ENCODE data around the gene NAA16. TPM values are rescaled to one million over a fixed set of nuclear protein-coding genes. Genes with fewer than 3 reads are reported as not detected.
A peak's percentile ranks its signal among the peaks of the same experiment; 100 is the strongest.

Gene NAA16
- total and polyA plus RNA-seq, 12 donors = 3.4 to 15.1 (median 8.5) TPM

DNA sequence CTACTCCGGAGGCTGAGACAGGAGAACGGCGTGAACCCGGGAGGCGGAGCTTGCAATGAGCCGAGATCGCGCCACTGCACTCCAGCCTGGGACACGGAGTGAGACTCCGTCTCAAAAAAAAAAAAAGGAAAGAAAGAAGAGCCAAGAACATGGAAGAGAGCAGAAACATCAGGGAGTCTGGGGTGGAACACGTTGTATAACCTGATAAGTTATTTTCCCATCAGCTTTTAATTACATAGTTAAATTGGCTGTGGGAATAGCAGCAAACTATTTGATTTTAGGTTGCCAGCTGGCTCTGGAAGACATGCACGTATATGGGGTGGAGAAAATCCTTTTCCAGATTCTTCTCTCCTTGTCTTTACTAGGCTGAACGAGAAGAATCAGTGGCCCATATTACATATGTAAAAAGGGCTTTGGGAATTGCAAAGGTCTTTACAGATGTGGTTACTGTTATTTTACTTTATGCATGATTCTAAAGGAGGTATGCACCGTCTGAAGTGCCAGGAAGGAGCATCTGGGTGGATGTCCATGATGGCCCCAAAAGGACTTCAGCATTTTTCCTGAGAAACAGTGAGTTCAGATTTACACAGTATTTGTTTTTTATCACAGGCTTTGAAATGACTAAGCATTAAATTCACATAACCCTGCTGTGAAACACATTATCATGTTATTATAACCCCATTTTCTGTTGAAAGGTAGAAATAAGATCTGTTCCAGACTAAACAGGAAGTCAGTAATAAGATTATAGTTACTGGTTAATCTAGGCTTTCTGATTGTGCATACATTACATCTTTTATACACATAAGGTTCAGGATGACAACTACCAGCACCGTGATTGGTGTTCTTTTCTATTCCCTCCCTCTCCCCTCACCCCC, 4.6 kb upstream of the NAA16 start:
- H3K9me3 ChIP-seq = no peaks in the 10 kb centered on the region
- intact Hi-C loops (cut with DNase I) = loop anchor here in 1 of 10 donors (5.0 kb wide), 1 partner anchor 44 kb away; the partner anchor contains the start of gene MTRF1
- no peak overlapping the region for H3K27ac ChIP-seq
- no peaks in the 10 kb centered on the region for H3K36me3 ChIP-seq
- peaks cover 0 to 8% (median 0%) of the 10 kb centered on the region in 9 donors for H3K4me1 ChIP-seq
- WGBS, 2 donors = 75 to 83% methylated on average over 15 of the region's 15 CpGs
- no peak overlapping the region for H3K4me3 ChIP-seq
- TF ChIP-seq, protein P1, sequence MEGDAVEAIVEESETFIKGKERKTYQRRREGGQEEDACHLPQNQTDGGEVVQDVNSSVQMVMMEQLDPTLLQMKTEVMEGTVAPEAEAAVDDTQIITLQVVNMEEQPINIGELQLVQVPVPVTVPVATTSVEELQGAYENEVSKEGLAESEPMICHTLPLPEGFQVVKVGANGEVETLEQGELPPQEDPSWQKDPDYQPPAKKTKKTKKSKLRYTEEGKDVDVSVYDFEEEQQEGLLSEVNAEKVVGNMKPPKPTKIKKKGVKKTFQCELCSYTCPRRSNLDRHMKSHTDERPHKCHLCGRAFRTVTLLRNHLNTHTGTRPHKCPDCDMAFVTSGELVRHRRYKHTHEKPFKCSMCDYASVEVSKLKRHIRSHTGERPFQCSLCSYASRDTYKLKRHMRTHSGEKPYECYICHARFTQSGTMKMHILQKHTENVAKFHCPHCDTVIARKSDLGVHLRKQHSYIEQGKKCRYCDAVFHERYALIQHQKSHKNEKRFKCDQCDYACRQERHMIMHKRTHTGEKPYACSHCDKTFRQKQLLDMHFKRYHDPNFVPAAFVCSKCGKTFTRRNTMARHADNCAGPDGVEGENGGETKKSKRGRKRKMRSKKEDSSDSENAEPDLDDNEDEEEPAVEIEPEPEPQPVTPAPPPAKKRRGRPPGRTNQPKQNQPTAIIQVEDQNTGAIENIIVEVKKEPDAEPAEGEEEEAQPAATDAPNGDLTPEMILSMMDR (IDR thresholded peaks at IDR 0.05) = no peak
- no peaks in the 10 kb centered on the region for H3K27me3 ChIP-seq
- ATAC-seq (no peak), DNase-seq (no peak)

DNA sequence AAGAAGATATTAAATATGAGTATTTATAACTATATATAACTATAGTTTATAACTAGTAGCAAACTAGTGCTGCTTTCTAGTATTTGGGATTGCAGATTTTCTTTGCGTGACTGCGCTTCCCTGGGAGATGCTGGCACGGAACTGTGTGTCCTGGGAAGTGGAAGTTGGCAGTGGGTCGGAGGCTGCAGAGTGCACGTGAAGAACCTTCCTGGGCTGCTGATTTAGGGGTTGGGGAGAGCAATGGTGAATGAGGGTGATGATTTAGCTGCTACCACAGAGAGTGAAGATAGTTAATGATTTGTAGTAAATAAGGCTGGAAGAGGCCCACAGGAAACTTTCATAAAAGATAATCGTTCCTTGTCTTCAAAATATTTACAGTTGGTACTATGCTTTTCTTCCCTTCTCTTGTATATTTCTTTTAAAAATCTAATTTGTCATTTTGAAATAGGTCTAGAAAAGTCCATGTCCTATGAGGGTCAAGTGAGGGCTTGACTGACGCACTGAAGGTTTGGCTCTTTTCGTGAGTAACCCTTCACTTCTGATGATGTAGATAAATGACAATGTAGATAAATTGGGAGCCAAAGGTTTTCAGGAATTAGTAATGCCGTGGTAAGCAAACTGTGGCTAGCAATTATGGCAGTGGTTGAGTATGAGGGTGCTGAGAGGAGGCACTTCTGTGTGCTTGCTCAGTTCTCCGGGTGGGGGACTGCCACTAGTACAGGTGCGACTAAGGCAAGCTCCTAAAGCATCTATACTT, 3.0 kb upstream of the NAA16 start:
- H3K4me1 ChIP-seq = peaks cover 0 to 20% (median 10%) of the 10 kb centered on the region in 9 donors
- no peak for DNase-seq
- TF ChIP-seq, protein P1 (IDR thresholded peaks at IDR 0.05) = no peak
- H3K4me3 ChIP-seq = no peak overlapping the region
- H3K9me3 ChIP-seq = no peaks in the 10 kb centered on the region
- ATAC-seq = no peak
- intact Hi-C loops (cut with DNase I) = loop anchor here in 1 of 10 donors (5.0 kb wide), 1 partner anchor 46 kb away; the partner anchor contains the start of gene MTRF1
- H3K36me3 ChIP-seq = no peaks in the 10 kb centered on the region
- 88 to 92% methylated on average over 11 of the region's 11 CpGs for WGBS, 2 donors
- no peaks in the 10 kb centered on the region for H3K27me3 ChIP-seq
- H3K27ac ChIP-seq = no peak overlapping the region

DNA sequence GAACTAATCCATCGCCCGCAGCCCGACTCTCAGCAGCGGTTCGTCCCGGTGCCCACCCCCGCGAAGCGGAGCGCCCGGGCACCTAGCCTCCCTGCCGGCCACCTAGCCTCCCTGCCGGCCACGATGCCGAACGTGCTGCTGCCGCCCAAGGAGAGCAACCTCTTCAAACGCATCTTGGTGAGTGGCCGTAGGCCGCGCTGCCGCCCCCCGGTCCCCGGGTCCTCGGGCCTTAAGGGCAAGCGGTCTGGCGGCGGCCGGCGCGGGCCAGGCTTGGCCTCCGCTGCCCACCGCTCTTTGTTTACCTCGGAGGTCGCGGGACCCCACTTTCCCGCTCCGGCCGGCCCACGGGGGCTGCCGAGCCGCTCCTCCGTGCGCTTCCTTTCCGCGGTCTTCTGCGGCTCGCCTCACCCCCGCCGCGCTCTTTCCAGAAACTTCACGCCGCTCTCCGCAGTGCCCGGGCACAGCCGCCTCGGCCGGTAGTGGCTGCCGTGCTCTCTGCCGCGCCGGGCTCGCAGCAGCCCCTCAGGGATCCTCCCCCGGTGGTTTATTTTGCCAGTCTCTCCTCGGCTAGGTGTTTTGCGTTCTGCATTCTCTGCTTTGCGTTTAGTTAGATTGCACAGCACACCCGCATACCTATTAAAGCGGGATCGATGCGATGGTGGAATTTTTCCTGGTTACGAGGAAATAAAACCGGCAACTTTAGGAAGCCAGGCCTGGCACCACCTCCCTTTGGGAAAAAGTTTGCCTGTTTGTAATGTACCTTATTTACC, 524 bp downstream of the NAA16 start:
- 0% methylated on average over 71 to 73 of the region's 73 CpGs for WGBS, 2 donors
- intact Hi-C loops (cut with DNase I) = loop anchor here in 3 of 10 donors (2.0 to 10.0 kb wide), 3 partner anchors 49 to 247 kb away; partner anchors contain the start of genes MTRF1 (in 3 of the 3) and WBP4 (in 1 of the 3)
- Histone ChIP-seq H3K36me3 (no peaks in the 10 kb centered on the region), H3K4me1 (peaks cover 0 to 46% (median 34%) of the 10 kb centered on the region in 9 donors), H3K27me3 (no peaks in the 10 kb centered on the region), H3K27ac (peak overlapping the region; percentile 77 to 96 (median 92)), H3K9me3 (no peaks in the 10 kb centered on the region), H3K4me3 (peak overlapping the region; percentile 71 to 100 (median 97))
- DNase-seq (peak; percentile 22 to 49), ATAC-seq (peak; percentile 65 to 82 (median 77))
- TF ChIP-seq, protein P1 (IDR thresholded peaks at IDR 0.05) = peak in 1 of 9 donors; percentile 6
